A673 (cell line): ENCODE data around the gene UTF1.

Experiments
- CTCF ChIP-seq: fragments of 300-800, 200-600 bp; sonication (generic); conservative IDR thresholded peaks from 2 replicates; pipeline ENCODE4 v1.5.1; 2017; ENCODE audit warnings: low read depth, mild to moderate bottlenecking, antibody characterized with exemption, low read length, moderate library complexity, mixed read lengths
- EZH2 ChIP-seq: fragments of 200-600 bp; sonication (generic); IDR thresholded peaks from 2 replicates; pipeline ENCODE4 v1.6.1; 2017; ENCODE audit warnings: borderline replicate concordance, low read depth, mild to moderate bottlenecking, mixed read lengths, antibody characterized with exemption, low read length; ENCODE audit not compliant: poor library complexity, severe bottlenecking

GRCh38 chr10:133264461-133264860 is 34.4 kb downstream of the UTF1 start:
- TF ChIP-seq CTCF, result no peak
- no peak for TF ChIP-seq EZH2
